GM18867 (cell line): Measurements from ENCODE around the gene LRIT3.
A peak's percentile ranks its signal among the peaks of the same experiment; 100 is the strongest.
"Not testable (repeated sequence)": the region's sequence is repeated elsewhere in the genome, so short reads cannot be mapped to it uniquely, and the experiment has no call there.

Source experiments
- ATAC-seq: cut with Tn5 transposase; IDR thresholded peaks from one replicate; pipeline ENCODE4 v1.9.1; 2021; ENCODE audit warnings: mild to moderate bottlenecking, moderate library complexity; ENCODE audit not compliant: unreplicated experiment

The LRIT3 gene

GRCh38 chr4:109848501-109848900 is 594 bp downstream of the LRIT3 start:
- ATAC-seq, result no peak

GRCh38 chr4:109850601-109851000 is 2.7 kb downstream of the LRIT3 start:
- ATAC-seq, result no peak

- not testable (repeated sequence) for ATAC-seq
These were observed 11.8 kb downstream of the LRIT3 start for GRCh38 chr4:109859426-109860300.

- ATAC-seq, result no peak
These were observed 13.4 kb downstream of the LRIT3 start for GRCh38 chr4:109861271-109861670.

- no peak for ATAC-seq
These were observed 14.1 kb downstream of the LRIT3 start for GRCh38 chr4:109861916-109862511.

GRCh38 chr4:109864134-109864533 is 16.2 kb downstream of the LRIT3 start:
- ATAC-seq, result no peak

GRCh38 chr4:109870061-109870460 is 22.2 kb downstream of the LRIT3 start:
- no peak for ATAC-seq

- no peak for ATAC-seq
These were observed 24.2 kb downstream of the LRIT3 start for GRCh38 chr4:109872065-109872464.

GRCh38 chr4:109872950-109873656 is 25.2 kb downstream of the LRIT3 start:
- no peak for ATAC-seq

GRCh38 chr4:109873791-109874514 is 26.0 kb downstream of the LRIT3 start:
- ATAC-seq, result no peak

- no peak for ATAC-seq
These were observed 27.2 kb downstream of the LRIT3 start for GRCh38 chr4:109875106-109875505.

GRCh38 chr4:109875553-109875952 is 27.6 kb downstream of the LRIT3 start:
- not testable (repeated sequence) for ATAC-seq

- ATAC-seq, result no peak
These were observed 28.8 kb downstream of the LRIT3 start for GRCh38 chr4:109876634-109877265.

GRCh38 chr4:109877400-109877799 is 29.5 kb downstream of the LRIT3 start:
- ATAC-seq, result peak; percentile 95

GRCh38 chr4:109878355-109878754 is 30.4 kb downstream of the LRIT3 start:
- no peak for ATAC-seq

GRCh38 chr4:109879081-109879480 is 31.2 kb downstream of the LRIT3 start:
- ATAC-seq, result no peak

GRCh38 chr4:109879636-109880314 is 31.9 kb downstream of the LRIT3 start:
- no peak for ATAC-seq

- no peak for ATAC-seq
These were observed 38.4 kb downstream of the LRIT3 start for GRCh38 chr4:109886303-109886702.

GRCh38 chr4:109887071-109887470 is 39.2 kb downstream of the LRIT3 start:
- no peak for ATAC-seq

GRCh38 chr4:109890076-109890475 is 42.2 kb downstream of the LRIT3 start:
- no peak for ATAC-seq
